Measurements from ENCODE around the gene THOC7.
A peak's percentile ranks its signal among the peaks of the same experiment; 100 is the strongest.

Gene THOC7

DNA sequence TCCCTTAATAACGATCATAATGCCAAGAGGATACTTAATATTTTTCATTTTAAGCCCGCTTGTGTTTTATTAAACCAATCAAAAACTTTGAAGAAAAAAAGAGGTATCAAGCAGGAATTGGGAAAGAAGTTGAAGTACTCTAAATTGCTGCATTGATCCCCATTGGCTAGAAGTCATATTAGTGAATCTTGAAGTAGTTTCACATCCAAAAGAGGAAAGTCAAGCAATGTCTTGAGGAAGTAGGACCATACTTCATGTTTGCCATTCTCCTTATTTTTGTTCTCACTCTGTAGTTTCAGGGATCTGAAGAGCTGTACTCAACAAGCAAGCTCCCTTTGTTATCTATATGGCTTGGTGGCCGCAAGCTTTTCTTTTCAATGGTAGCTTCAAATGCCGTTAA is 46.4 kb upstream of the THOC7 start:
- TF ChIP-seq CTCF (IDR thresholded peaks at IDR 0.05; ENCODE audit: low read depth, low read length), result no peak
- no peaks in the 10 kb centered on the region for H3K27me3 ChIP-seq
- no peak overlapping the region for H3K4me3 ChIP-seq (ENCODE audit: low read depth, low read length)

GRCh38 chr3:63909431-63909830 is 45.8 kb upstream of the THOC7 start:
- no peak for TF ChIP-seq CTCF (IDR thresholded peaks at IDR 0.05; ENCODE audit: low read depth, low read length)
- Histone ChIP-seq H3K4me1 (peaks cover 4% of the 10 kb centered on the region; the same call in 1 of the 2 replicates), H3K27me3 (no peaks in the 10 kb centered on the region), H3K36me3 (no peaks in the 10 kb centered on the region), H3K9me3 (no peaks in the 10 kb centered on the region), H3K4me3 (ENCODE audit: low read depth, low read length) (no peak overlapping the region)
- no peak for DNase-seq

More for the DNA sequence above, 46.4 kb upstream of the THOC7 start:
- Histone ChIP-seq H3K36me3 (peaks cover 2% of the 10 kb centered on the region), H3K4me1 (peaks cover 4% of the 10 kb centered on the region; the same call in 1 of the 2 replicates), H3K9me3 (no peaks in the 10 kb centered on the region)
- no peak for DNase-seq

GRCh38 chr3:63908776-63909175 is 45.2 kb upstream of the THOC7 start:
- H3K9me3 ChIP-seq, result no peaks in the 10 kb centered on the region
- H3K36me3 ChIP-seq, result no peaks in the 10 kb centered on the region
- no peaks in the 10 kb centered on the region for H3K27me3 ChIP-seq
- DNase-seq, result no peak
- peaks cover 4% of the 10 kb centered on the region; the same call in 1 of the 2 replicates for H3K4me1 ChIP-seq
- no peak for TF ChIP-seq CTCF (IDR thresholded peaks at IDR 0.05; ENCODE audit: low read depth, low read length)
- no peak overlapping the region for H3K4me3 ChIP-seq (ENCODE audit: low read depth, low read length)

GRCh38 chr3:63908081-63908736 is 44.6 kb upstream of the THOC7 start:
- Histone ChIP-seq H3K27me3 (no peaks in the 10 kb centered on the region), H3K4me1 (peaks cover 4% of the 10 kb centered on the region; the same call in 1 of the 2 replicates), H3K36me3 (no peaks in the 10 kb centered on the region), H3K9me3 (no peaks in the 10 kb centered on the region), H3K4me3 (ENCODE audit: low read depth, low read length) (no peak overlapping the region)
- TF ChIP-seq CTCF (IDR thresholded peaks at IDR 0.05; ENCODE audit: low read depth, low read length), result peak; percentile 49
- no peak for DNase-seq

DNA sequence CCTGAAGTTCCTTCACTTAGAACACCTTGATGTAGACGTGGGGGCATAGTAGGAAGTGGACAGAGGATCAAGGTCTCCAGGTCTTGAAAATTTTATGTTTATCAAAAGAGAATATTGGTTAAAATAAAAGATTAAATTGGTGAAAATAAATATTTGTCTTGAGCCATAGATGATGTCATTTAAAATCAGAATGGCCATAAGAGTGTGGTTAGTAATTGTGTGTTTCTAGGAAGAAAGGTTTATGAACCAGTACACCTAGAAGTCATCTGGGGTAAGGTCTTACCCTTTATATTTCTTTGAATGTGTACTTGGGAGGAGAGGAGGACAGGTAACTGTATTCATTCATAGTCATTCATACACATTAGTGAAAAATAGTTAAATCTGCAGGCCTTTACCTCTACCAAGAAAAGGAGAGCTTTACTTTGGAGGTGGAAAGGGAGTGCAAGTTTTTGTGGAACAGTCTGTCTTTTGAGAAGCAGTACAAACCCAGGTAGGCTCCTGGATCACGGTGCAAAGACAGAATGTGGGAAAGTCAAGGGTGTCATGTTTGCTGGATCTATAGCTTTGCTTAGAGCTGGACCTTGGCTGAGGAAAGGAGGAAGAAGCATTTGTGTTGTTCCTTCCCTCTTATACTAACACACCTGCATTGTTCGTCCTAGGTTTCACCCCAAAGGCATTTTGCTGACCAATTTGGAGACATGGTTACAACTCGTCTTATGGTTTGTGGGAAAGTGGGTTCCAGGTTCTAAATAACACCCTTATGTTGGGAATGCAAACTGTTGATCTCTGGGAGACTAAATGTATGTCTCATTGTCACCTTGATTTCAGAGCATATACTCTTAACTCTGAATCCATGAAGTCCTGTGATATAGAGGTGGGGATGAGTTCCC is 42.4 kb upstream of the THOC7 start:
- Histone ChIP-seq H3K27me3 (no peaks in the 10 kb centered on the region), H3K36me3 (no peaks in the 10 kb centered on the region), H3K4me3 (ENCODE audit: low read depth, low read length) (no peak overlapping the region), H3K4me1 (peaks cover 1% of the 10 kb centered on the region; the same call in 1 of the 2 replicates), H3K9me3 (no peaks in the 10 kb centered on the region)
- no peak for DNase-seq
- no peak for TF ChIP-seq CTCF (IDR thresholded peaks at IDR 0.05; ENCODE audit: low read depth, low read length)
